HepG2 (cell line): ENCODE results near the gene CPSF6. TPM values are rescaled to one million over a fixed set of nuclear protein-coding genes. Genes with fewer than 3 reads are reported as not detected.

ENCODE experiments used
- ATAC-seq: fragments of 200-7000 bp; cut with Tn5 transposase; 3 replicates; pipeline ENCODE4 v1.9.1; 2020; ENCODE audit warnings: mild to moderate bottlenecking, moderate library complexity
- BruUV-seq: library from RNA; stranded (reverse); fragments of 400-500 nt; replicated peaks from 2 replicates; lab custom pipeline; 2021; lab: Mats Ljungman, UMichigan
- CTCF ChIA-PET: fragments of 300-600 bp; formaldehyde crosslinking; extraction: SDS; loops from one replicate; lab custom pipeline; 2021; ENCODE audit warnings: low total read pairs, inconsistent platforms, low intra/inter-chr PET ratio; lab: Yijun Ruan, JAX
- POLR2A ChIA-PET: fragments of 350-600 bp; sonication (Branson Sonifier 250); formaldehyde crosslinking; loops from one replicate; lab custom pipeline; 2020; ENCODE audit warnings: antibody characterized with exemption, inconsistent platforms; lab: Yijun Ruan, JAX
- DNase-seq: peaks from one replicate; pipeline ENCODE4 v3.0.0-alpha.2; 2015; ENCODE audit warnings: low spot score
- FAIRE-seq: peaks from 3 replicates; lab custom pipeline; 2011; peaks lifted over from hg19 to GRCh38; lab: Jason Lieb, UNC
- H2AFZ ChIP-seq: one replicate; pipeline ENCODE4 v1.6.1; 2011; ENCODE audit warnings: low read length, inconsistent platforms
- H3K27ac ChIP-seq: fragments of 300-600 bp; 3 replicates; pipeline ENCODE4 v1.8.0; 2011; ENCODE audit warnings: mixed run types, mild to moderate bottlenecking, mixed read lengths, low read length, inconsistent platforms; ENCODE audit not compliant: insufficient read depth; ENCODE audit errors: extremely low read length
- H3K27me3 ChIP-seq, 2 experiments: fragments of 200-600 bp in 1 of 2; 2 replicates in 1 of 2; 3 replicates in 1 of 2; pipeline versions ENCODE4 v1.6.0 to v1.8.0; 2011; ENCODE audit warnings: low read length in 2 of 2, mild to moderate bottlenecking in 2 of 2, moderate library complexity in 2 of 2, inconsistent platforms in 1 of 2; ENCODE audit not compliant: insufficient read depth in 2 of 2, control insufficient read depth in 1 of 2
- H3K36me3 ChIP-seq, 2 experiments: fragments of 200-600 bp in 1 of 2; replicated peaks in 1 of 2; 2 replicates in 1 of 2; 3 replicates in 1 of 2; pipeline versions ENCODE4 v1.5.1 to v1.8.0; 2011; ENCODE audit warnings: low read length in 2 of 2, inconsistent platforms in 1 of 2; ENCODE audit not compliant: insufficient read depth in 2 of 2, control insufficient read depth in 1 of 2
- H3K4me1 ChIP-seq: 2 replicates; pipeline ENCODE4 v1.5.1; 2012; ENCODE audit warnings: low read length, inconsistent platforms; ENCODE audit not compliant: insufficient read depth
- H3K4me2 ChIP-seq: 2 replicates; pipeline ENCODE4 v1.6.0; 2011; ENCODE audit warnings: low read depth, low read length, inconsistent platforms
- H3K4me3 ChIP-seq, 3 experiments: fragments of 200-600 bp in 1 of 3; sonication (generic), shearing (Covaris generic) in 1 of 3; replicated peaks in 1 of 3; 2 replicates each; pipeline ENCODE4 v1.5.1; 2011 to 2016; ENCODE audit warnings: low read length in 3 of 3, inconsistent platforms in 2 of 3, low read depth in 2 of 3, mild to moderate bottlenecking in 2 of 3, control low read depth in 1 of 3, mixed read lengths in 1 of 3; ENCODE audit not compliant: insufficient read depth in 1 of 3
- H3K79me2 ChIP-seq: one replicate; pipeline ENCODE4 v1.6.1; 2011; ENCODE audit warnings: low read length, inconsistent platforms; ENCODE audit not compliant: insufficient read depth
- H3K9ac ChIP-seq: 2 replicates; pipeline ENCODE4 v1.6.0; 2011; ENCODE audit warnings: mild to moderate bottlenecking, low read depth, low read length, inconsistent platforms; ENCODE audit not compliant: insufficient read depth
- H3K9me3 ChIP-seq: 2 replicates; pipeline ENCODE4 v1.5.1; 2012; ENCODE audit warnings: mild to moderate bottlenecking, low read length
- H4K20me1 ChIP-seq: 2 replicates; pipeline ENCODE4 v1.6.0; 2011; ENCODE audit warnings: inconsistent platforms, mild to moderate bottlenecking, low read length, moderate library complexity; ENCODE audit not compliant: insufficient read depth
- CAMTA2 ChIP-seq: sonication (generic); formaldehyde crosslinking; IDR thresholded peaks from 2 replicates; pipeline ENCODE4 v1.4.0; 2020; ENCODE audit warnings: mild to moderate bottlenecking, missing genetic modification reagents, borderline replicate concordance
- ELF4 ChIP-seq: sonication (generic); formaldehyde crosslinking; IDR thresholded peaks from 2 replicates; pipeline ENCODE4 v1.5.0; 2020; ENCODE audit warnings: missing genetic modification reagents, mild to moderate bottlenecking, moderate library complexity, borderline replicate concordance
- FOXC1 ChIP-seq: sonication (generic); formaldehyde crosslinking; IDR thresholded peaks from 2 replicates; pipeline ENCODE4 v1.8.0; 2022; ENCODE audit warnings: mild to moderate bottlenecking, missing genetic modification reagents, borderline replicate concordance
- POLR2A ChIP-seq, 2 experiments: IDR thresholded peaks; 2 replicates each; pipeline ENCODE4 v1.6.1; 2011; ENCODE audit warnings: low read depth in 2 of 2, low read length in 2 of 2, mild to moderate bottlenecking in 1 of 2, moderate library complexity in 1 of 2; ENCODE audit not compliant: insufficient read depth in 1 of 2
- RAD21 ChIP-seq: fragments of 450-650 bp; formaldehyde crosslinking; IDR thresholded peaks from 2 replicates; pipeline ENCODE4 v1.5.0; 2020; ENCODE audit warnings: mild to moderate bottlenecking
- SP5 ChIP-seq: IDR thresholded peaks from 2 replicates; pipeline ENCODE4 v1.6.1; 2016; ENCODE audit warnings: low read depth, borderline replicate concordance
- THAP8 ChIP-seq: sonication (generic); formaldehyde crosslinking; IDR thresholded peaks from 2 replicates; pipeline ENCODE4 v1.5.1; 2020; ENCODE audit warnings: missing genetic modification reagents, mild to moderate bottlenecking, borderline replicate concordance
- TMF1 ChIP-seq: sonication (generic); formaldehyde crosslinking; IDR thresholded peaks from 2 replicates; pipeline ENCODE4 v1.8.1; 2022; ENCODE audit warnings: low read depth, missing genetic modification reagents
- WGBS: methylation state at CpG from one replicate; pipeline ENCODE4 v1.1.6; 2017; ENCODE audit warnings: low lambda C conversion rate; 5-methylcytosine and 5-hydroxymethylcytosine counted together
- in situ Hi-C: cut with HindIII; loops from 2 replicates; pipeline ENCODE4 v1.10.0; 2017; ENCODE audit warnings: low pct_unique_long_range_greater_than_20kb; ENCODE audit not compliant: extremely low pct_ligation_motif_present
- intact Hi-C: fragments of 100-400 bp; cut with micrococcal nuclease; formaldehyde crosslinking; loops from one replicate; pipeline ENCODE4 v1.10.0; 2022; ENCODE audit not compliant: unreplicated experiment
- polyA plus RNA-seq, 8 experiments: library from polyadenylated mRNA; depleted of rRNA in 3 of 8; stranded (reverse) in 7 of 8; unstranded in 1 of 8; fragments of >200 nt; fragmentation: Illumina TruSeq in 4 of 8; extraction: Trizol in 4 of 8; gene quantifications; 2 replicates each; pipeline versions ENCODE4 v1.2.1 to v1.2.3, GENCODE V29; 2011 to 2016; ENCODE audit warnings: low read depth in 4 of 8, missing spikeins in 1 of 8, mixed read lengths in 1 of 8; ENCODE audit not compliant: insufficient read depth in 1 of 8
- total RNA-seq, 5 experiments: library from RNA; depleted of rRNA; stranded (reverse); fragments of >200 nt; fragmentation: Illumina TruSeq; extraction: Trizol; gene quantifications; 2 replicates each; pipeline ENCODE4 v1.2.3, GENCODE V29; 2016; ENCODE audit warnings: low read depth in 1 of 5
- TF ChIP-seq, protein P1 (sequence below): IDR thresholded peaks from 2 replicates; pipeline ENCODE4 v1.6.1; 2016; ENCODE audit warnings: low read depth
- TF ChIP-seq, protein P2 (sequence below): sonication (generic); formaldehyde crosslinking; IDR thresholded peaks from 2 replicates; pipeline ENCODE4 v1.4.0; 2020; ENCODE audit warnings: missing genetic modification reagents
- TF ChIP-seq, protein P3 (sequence below): sonication (generic); formaldehyde crosslinking; IDR thresholded peaks from 2 replicates; pipeline ENCODE4 v1.4.0; 2020; ENCODE audit warnings: missing genetic modification reagents

The CPSF6 gene
- total and polyA plus RNA-seq, 2 of the 13 experiments (the other 11 are each of a cell fraction or from before 2014, with no cell fraction given): 41.8 to 71.0 TPM

GRCh38 chr12:69274861-69275260 is 35.5 kb downstream of the CPSF6 start:
- TSS peak; percentile 2 for BruUV-seq
- in situ Hi-C loops (no loop called here), intact Hi-C loops (no loop called here)
- Histone ChIP-seq H3K27me3 (no peaks in the 10 kb centered on the region), H3K9ac (no peak overlapping the region), H3K4me1 (0 out of 2 replicates have a peak, but pooled peaks cover 9% of the 10 kb centered on the region), H3K27ac (no peak overlapping the region), H3K36me3 (peaks cover 0 to 8% of the 10 kb centered on the region in 2 experiments; a peak in 1 of 5 replicates), H4K20me1 (no peaks in the 10 kb centered on the region; the same call in 1 of the 2 replicates), H3K79me2 (no peaks in the 10 kb centered on the region), H3K4me3 (no peak overlapping the region), H2AFZ (no peak overlapping the region), H3K9me3 (no peaks in the 10 kb centered on the region), H3K4me2 (no peak overlapping the region)
- WGBS: 94% methylated on average over 1 of the region's 1 CpG
- TF ChIP-seq POLR2A (IDR thresholded peaks at IDR 0.05; ENCODE audit: insufficient read depth in 1 of 2, low read depth in 2 of 2, low read length in 2 of 2): no peak
- TF ChIP-seq CAMTA2 (CRISPR knock-in tag): no peak
- TF ChIP-seq THAP8 (CRISPR knock-in tag): no peak
- TF ChIP-seq SP5: no peak
- no peak for TF ChIP-seq RAD21 (CRISPR knock-in tag)
- no peak for DNase-seq
- ChIA-PET CTCF (no interaction called here), POLR2A (no interaction called here)
- ATAC-seq: no peak
- FAIRE-seq: no peak

- H3K4me3 ChIP-seq: no peak overlapping the region
- no peak overlapping the region for H3K27ac ChIP-seq
- peaks cover 0 to 1% of the 10 kb centered on the region in 2 experiments; a peak in 1 of 5 replicates for H3K36me3 ChIP-seq
- H3K4me2 ChIP-seq: no peak overlapping the region
- ATAC-seq (no peak), FAIRE-seq (no peak), DNase-seq (no peak)
- no peaks in the 10 kb centered on the region for H3K27me3 ChIP-seq
- H3K9me3 ChIP-seq: no peaks in the 10 kb centered on the region
- no peaks in the 10 kb centered on the region for H3K79me2 ChIP-seq
- WGBS: 97% methylated on average over 1 of the region's 1 CpG
- no TSS peak for BruUV-seq
- ChIA-PET POLR2A (interaction anchor here (0.6 kb wide), 1 partner anchor 38 kb away, joined by 3 read pairs; no protein-coding TSS in a partner anchor), CTCF (no interaction called here)
- intact Hi-C loops: no loop called here
- no peaks in the 10 kb centered on the region; the same call in 1 of the 2 replicates for H4K20me1 ChIP-seq
- no peak overlapping the region for H2AFZ ChIP-seq
- 0 out of 2 replicates have a peak, but pooled peaks cover 9% of the 10 kb centered on the region for H3K4me1 ChIP-seq
- H3K9ac ChIP-seq: no peak overlapping the region
- in situ Hi-C loops: no loop called here
- no peak for TF ChIP-seq ELF4 (CRISPR knock-in tag)
- TF ChIP-seq, protein P1, sequence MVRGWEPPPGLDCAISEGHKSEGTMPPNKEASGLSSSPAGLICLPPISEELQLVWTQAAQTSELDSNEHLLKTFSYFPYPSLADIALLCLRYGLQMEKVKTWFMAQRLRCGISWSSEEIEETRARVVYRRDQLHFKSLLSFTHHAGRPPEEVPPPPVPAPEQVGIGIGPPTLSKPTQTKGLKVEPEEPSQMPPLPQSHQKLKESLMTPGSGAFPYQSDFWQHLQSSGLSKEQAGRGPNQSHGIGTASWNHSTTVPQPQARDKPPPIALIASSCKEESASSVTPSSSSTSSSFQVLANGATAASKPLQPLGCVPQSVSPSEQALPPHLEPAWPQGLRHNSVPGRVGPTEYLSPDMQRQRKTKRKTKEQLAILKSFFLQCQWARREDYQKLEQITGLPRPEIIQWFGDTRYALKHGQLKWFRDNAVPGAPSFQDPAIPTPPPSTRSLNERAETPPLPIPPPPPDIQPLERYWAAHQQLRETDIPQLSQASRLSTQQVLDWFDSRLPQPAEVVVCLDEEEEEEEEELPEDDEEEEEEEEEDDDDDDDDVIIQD: no peak
- TF ChIP-seq, protein P2, sequence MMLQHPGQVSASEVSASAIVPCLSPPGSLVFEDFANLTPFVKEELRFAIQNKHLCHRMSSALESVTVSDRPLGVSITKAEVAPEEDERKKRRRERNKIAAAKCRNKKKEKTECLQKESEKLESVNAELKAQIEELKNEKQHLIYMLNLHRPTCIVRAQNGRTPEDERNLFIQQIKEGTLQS (CRISPR knock-in tag): no peak
- no peak for TF ChIP-seq TMF1 (CRISPR knock-in tag)
- TF ChIP-seq FOXC1 (CRISPR knock-in tag): no peak
- TF ChIP-seq, protein P3, sequence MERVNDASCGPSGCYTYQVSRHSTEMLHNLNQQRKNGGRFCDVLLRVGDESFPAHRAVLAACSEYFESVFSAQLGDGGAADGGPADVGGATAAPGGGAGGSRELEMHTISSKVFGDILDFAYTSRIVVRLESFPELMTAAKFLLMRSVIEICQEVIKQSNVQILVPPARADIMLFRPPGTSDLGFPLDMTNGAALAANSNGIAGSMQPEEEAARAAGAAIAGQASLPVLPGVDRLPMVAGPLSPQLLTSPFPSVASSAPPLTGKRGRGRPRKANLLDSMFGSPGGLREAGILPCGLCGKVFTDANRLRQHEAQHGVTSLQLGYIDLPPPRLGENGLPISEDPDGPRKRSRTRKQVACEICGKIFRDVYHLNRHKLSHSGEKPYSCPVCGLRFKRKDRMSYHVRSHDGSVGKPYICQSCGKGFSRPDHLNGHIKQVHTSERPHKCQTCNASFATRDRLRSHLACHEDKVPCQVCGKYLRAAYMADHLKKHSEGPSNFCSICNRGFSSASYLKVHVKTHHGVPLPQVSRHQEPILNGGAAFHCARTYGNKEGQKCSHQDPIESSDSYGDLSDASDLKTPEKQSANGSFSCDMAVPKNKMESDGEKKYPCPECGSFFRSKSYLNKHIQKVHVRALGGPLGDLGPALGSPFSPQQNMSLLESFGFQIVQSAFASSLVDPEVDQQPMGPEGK (CRISPR knock-in tag): no peak
Observed at GRCh38 chr12:69275471-69275891, 36.1 kb downstream of the CPSF6 start.
